Astrocyte of the cerebellum (primary cell): ENCODE measurements around the gene FNIP2.
"Not testable (repeated sequence)": the region's sequence is repeated elsewhere in the genome, so short reads cannot be mapped to it uniquely, and the experiment has no call there.

ENCODE experiments used
- DNase-seq: peaks from one replicate; pipeline ENCODE4 v3.0.0-alpha.2; 2011; ENCODE audit warnings: low read depth
- H3K4me3 ChIP-seq: 2 replicates; pipeline ENCODE4 v1.5.1; 2011; ENCODE audit warnings: mild to moderate bottlenecking, low read depth, low read length, moderate library complexity
- CTCF ChIP-seq: IDR thresholded peaks from 2 replicates; pipeline ENCODE4 v1.5.1; 2012; ENCODE audit warnings: low read length, low read depth, moderate library complexity, mild to moderate bottlenecking; ENCODE audit errors: missing control alignments
- in situ Hi-C: cut with HindIII; loops from 2 replicates; pipeline ENCODE4 v1.10.0; 2017; ENCODE audit warnings: low sequenced_read_pairs

The FNIP2 gene

GRCh38 chr4:158906073-158906472 lies 137.2 kb downstream of the FNIP2 start:
- no peak overlapping the region for H3K4me3 ChIP-seq
- TF ChIP-seq CTCF = no peak
- DNase-seq = no peak
- in situ Hi-C loops = no loop called here

- no peak overlapping the region for H3K4me3 ChIP-seq
- in situ Hi-C loops = no loop called here
- no peak for DNase-seq
- no peak for TF ChIP-seq CTCF
These were observed 143.6 kb downstream of the FNIP2 start for GRCh38 chr4:158912390-158912789.

DNA sequence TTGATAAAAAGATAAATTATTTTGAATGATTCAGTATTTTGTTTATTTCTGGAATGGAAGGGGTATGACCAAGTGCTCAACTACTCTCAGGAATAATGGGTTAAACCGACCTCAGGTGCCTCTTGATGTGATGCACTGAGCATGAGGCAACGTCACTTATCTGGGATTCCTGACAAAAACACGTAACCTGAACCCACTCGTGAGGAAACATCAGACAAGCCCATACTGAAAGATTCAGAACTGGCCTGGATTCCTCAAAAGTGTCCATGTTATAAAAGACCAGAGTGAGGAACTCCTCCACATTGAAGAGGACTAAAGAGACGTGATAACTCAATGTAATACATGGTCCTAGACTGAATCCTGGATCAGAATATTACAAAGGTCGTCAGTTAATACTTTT lies 144.0 kb downstream of the FNIP2 start:
- no peak overlapping the region for H3K4me3 ChIP-seq
- DNase-seq = no peak
- no peak for TF ChIP-seq CTCF
- in situ Hi-C loops = no loop called here

DNA sequence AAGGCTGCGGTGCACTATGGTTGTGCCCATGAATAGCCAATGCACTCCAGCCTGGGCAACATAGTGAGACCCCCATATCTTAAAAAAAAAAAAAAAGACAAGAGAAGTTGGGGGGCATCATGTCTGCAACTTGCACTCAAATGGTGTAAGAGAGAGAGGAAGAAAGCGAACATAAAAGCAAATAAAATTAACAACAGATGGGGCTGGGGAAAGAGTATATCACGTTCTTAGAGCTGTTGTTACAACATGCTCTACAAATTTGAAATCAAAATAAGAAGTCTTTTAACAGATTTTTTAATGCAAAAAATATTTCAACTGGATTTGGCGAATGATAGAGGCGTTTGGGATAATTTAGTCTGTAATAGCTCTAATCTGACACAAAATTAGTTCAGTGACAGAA lies 144.9 kb downstream of the FNIP2 start:
- TF ChIP-seq CTCF = no peak
- in situ Hi-C loops = no loop called here
- no peak for DNase-seq
- no peak overlapping the region for H3K4me3 ChIP-seq

- peak; percentile 39 for DNase-seq
- no peak overlapping the region for H3K4me3 ChIP-seq
- TF ChIP-seq CTCF = no peak
- in situ Hi-C loops = no loop called here
These were observed 145.4 kb downstream of the FNIP2 start for GRCh38 chr4:158914218-158914617.

GRCh38 chr4:158915683-158916241 lies 146.9 kb downstream of the FNIP2 start:
- no peak overlapping the region for H3K4me3 ChIP-seq
- TF ChIP-seq CTCF = no peak
- no peak for DNase-seq
- in situ Hi-C loops = no loop called here

- DNase-seq, in situ Hi-C loops, H3K4me3 ChIP-seq: not testable (repeated sequence)
These were observed 151.7 kb downstream of the FNIP2 start for GRCh38 chr4:158920452-158920996.

DNA sequence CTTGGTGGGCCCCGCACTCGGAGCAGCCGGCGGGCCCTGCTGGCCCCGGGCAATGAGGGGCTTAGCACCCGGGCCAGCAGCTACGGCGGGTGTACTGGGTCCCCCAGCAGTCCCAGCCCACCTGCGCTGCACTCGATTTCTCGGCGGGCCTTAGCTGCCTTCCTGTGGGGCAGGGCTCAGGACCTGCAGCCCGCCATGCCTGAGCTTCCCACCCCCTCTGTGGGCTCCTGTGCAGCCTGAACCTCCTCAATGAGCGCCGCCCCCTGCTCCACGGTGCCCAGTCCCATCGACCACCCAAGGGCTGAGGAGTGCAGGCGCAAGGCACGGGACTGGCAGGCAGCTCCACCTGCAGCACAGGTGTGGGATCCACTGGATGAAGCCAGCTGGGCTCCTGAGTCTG lies 158.9 kb downstream of the FNIP2 start:
- DNase-seq, H3K4me3 ChIP-seq, in situ Hi-C loops: not testable (repeated sequence)
